ENCODE measurements around the gene MRPS25. TPM values are rescaled to one million over a fixed set of nuclear protein-coding genes. Genes with fewer than 3 reads are reported as not detected.

Gene MRPS25
- 32.1 to 54.5 TPM (median 43.2 TPM) in 3 replicates for polyA plus RNA-seq
- polyA plus RNA-seq (2011; ENCODE audit: low read depth), result 11.1 TPM
- polyA plus RNA-seq (2011; cell fraction: cytosol; rRNA removed), result 19.3 and 23.4 TPM in 2 replicates
- polyA plus RNA-seq (2011; cell fraction: nucleus; rRNA removed), result 110 and 114 TPM in 2 replicates
- 31.6 and 51.8 TPM in 2 replicates for polyA plus RNA-seq (2012; ENCODE audit: low replicate concordance)
- 4.2 to 19.8 TPM (median 7.6 TPM) in 3 replicates for polyA minus RNA-seq
- polyA minus RNA-seq (2011; cell fraction: cytosol; rRNA and poly(A)+ RNA removed), result 21.1 TPM
- polyA minus RNA-seq (2011; cell fraction: nucleus; rRNA and poly(A)+ RNA removed), result 9.8 and 17.8 TPM in 2 replicates

DNA sequence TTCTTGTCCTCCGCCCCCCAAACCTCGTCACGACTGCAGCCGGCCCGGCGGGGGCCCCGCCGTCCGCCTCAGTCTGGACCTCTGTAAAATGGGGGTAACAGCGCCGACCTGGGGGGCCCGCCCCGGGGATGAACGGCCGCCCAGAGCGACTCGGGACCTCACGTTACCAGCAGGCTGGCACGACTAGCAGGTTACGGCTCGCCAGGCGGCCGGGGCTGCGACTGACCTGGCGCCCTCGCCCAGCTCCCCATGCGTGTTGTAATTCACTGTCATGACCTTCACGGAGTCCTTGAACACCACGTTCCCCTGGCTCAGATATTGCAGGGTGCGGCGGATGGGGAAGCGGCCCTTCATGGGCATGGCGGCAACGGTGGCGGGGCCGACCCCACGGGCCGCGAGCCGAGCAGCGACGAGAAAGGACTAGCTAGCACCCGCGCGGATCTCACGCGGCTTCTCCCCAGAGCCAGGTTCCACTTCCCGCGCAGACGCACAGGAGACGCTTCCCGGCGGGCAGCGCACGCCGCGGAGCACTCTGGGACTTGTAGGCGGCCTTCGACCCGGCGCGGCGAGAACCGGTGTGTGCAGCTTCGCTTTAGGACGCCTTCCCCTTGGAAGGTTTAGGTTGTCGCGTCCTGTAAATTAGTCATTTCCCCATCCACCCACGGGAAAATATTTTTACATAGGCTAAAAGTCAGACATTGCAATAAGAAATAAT, at the start of gene MRPS25:
MRPS25 (minus strand) TSS at position 481 of the 715 bp plus-strand sequence; CDS start at position 360, 121 bp downstream.
- H3K4me1 ChIP-seq (ENCODE audit: control insufficient read depth, extremely low read depth, insufficient read depth, low read length), result peaks cover 16% of the 10 kb centered on the region
- no peaks in the 10 kb centered on the region for H4K20me1 ChIP-seq (ENCODE audit: control insufficient read depth, extremely low read depth, insufficient read depth, low read length)
- dilution Hi-C loops (cut with MboI; ENCODE audit: extremely low pct_ligation_motif_present, low sequenced_read_pairs), result no loop called here
- peak; percentile 17 for FAIRE-seq
- H3K9me3 ChIP-seq (ENCODE audit: control insufficient read depth, low read depth, low read length), result no peaks in the 10 kb centered on the region
- H3K79me2 ChIP-seq (ENCODE audit: control insufficient read depth, insufficient read depth, low read length), result peaks cover 27% of the 10 kb centered on the region
- no peaks in the 10 kb centered on the region for H3K27me3 ChIP-seq (ENCODE audit: control insufficient read depth, extremely low read depth, insufficient read depth, low read length)
- H3K4me2 ChIP-seq (ENCODE audit: control insufficient read depth, extremely low read depth, insufficient read depth, low read depth, low read length), result peak within 1 kb of the TSS; percentile 92
- H2AFZ ChIP-seq (ENCODE audit: control insufficient read depth, low read length), result peak within 1 kb of the TSS; percentile 98
- peak within 1 kb of the TSS; percentile 95 to 99 (median 97) for H3K4me3 ChIP-seq (ENCODE audit: control insufficient read depth in 2 of 3, extremely low read depth in 1 of 3, insufficient read depth in 2 of 3, low read depth in 1 of 3, low read length in 3 of 3)
- peak; percentile 59 for DNase-seq (ENCODE audit: low read depth, low spot score)
- no peak for TF ChIP-seq EZH2 (IDR thresholded peaks at IDR 0.05; ENCODE audit: low read length)
- TF ChIP-seq, protein P1, sequence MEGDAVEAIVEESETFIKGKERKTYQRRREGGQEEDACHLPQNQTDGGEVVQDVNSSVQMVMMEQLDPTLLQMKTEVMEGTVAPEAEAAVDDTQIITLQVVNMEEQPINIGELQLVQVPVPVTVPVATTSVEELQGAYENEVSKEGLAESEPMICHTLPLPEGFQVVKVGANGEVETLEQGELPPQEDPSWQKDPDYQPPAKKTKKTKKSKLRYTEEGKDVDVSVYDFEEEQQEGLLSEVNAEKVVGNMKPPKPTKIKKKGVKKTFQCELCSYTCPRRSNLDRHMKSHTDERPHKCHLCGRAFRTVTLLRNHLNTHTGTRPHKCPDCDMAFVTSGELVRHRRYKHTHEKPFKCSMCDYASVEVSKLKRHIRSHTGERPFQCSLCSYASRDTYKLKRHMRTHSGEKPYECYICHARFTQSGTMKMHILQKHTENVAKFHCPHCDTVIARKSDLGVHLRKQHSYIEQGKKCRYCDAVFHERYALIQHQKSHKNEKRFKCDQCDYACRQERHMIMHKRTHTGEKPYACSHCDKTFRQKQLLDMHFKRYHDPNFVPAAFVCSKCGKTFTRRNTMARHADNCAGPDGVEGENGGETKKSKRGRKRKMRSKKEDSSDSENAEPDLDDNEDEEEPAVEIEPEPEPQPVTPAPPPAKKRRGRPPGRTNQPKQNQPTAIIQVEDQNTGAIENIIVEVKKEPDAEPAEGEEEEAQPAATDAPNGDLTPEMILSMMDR (optimal IDR thresholded peaks at IDR 0.05 in 1 of 3, IDR thresholded peaks at IDR 0.05 in 1 of 3, conservative IDR thresholded peaks at IDR 0.05 in 1 of 3; ENCODE audit: extremely low read depth in 1 of 3, insufficient read depth in 2 of 3, low read length in 3 of 3), result no peak
- H3K36me3 ChIP-seq (ENCODE audit: control insufficient read depth in 2 of 2, extremely low read depth in 1 of 2, insufficient read depth in 2 of 2, low read length in 2 of 2), result no peaks in the 10 kb centered on the region
- H3K27ac ChIP-seq (ENCODE audit: control insufficient read depth, insufficient read depth, low read length), result peak within 1 kb of the TSS; percentile 87
- peak within 1 kb of the TSS; percentile 96 for H3K9ac ChIP-seq (ENCODE audit: control insufficient read depth, extremely low read depth, insufficient read depth, low read length)
- no peaks in the 10 kb centered on the region for H3K9me1 ChIP-seq (ENCODE audit: control insufficient read depth, extremely low read depth, insufficient read depth, low read length)

DNA sequence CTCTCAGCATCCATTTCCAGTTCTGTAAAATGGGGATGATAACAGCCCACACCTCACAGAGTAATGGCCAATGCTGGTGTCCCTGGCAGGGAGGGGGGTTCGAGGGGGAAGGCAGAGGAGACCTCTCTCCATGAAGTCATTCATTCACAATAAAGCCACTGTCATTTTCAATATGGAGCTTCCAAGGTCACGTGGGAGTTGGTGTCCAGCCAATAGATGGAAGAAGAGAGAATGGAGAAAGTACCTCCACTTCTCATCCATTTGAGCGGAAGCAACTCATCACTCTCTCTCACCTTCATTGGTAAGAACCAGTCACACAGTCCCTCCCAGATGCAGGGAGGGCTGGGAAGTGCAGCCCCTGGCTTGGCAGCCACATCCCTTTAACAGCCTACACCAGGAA, 48.8 kb upstream of the MRPS25 start:
- Histone ChIP-seq H3K27me3 (ENCODE audit: control insufficient read depth, extremely low read depth, insufficient read depth, low read length) (no peaks in the 10 kb centered on the region), H3K4me3 (ENCODE audit: control insufficient read depth in 2 of 3, extremely low read depth in 1 of 3, insufficient read depth in 2 of 3, low read depth in 1 of 3, low read length in 3 of 3) (no peak overlapping the region), H2AFZ (ENCODE audit: control insufficient read depth, low read length) (no peak overlapping the region), H4K20me1 (ENCODE audit: control insufficient read depth, extremely low read depth, insufficient read depth, low read length) (no peaks in the 10 kb centered on the region), H3K9me3 (ENCODE audit: control insufficient read depth, low read depth, low read length) (no peaks in the 10 kb centered on the region), H3K9me1 (ENCODE audit: control insufficient read depth, extremely low read depth, insufficient read depth, low read length) (no peaks in the 10 kb centered on the region), H3K79me2 (ENCODE audit: control insufficient read depth, insufficient read depth, low read length) (no peaks in the 10 kb centered on the region), H3K4me2 (ENCODE audit: control insufficient read depth, extremely low read depth, insufficient read depth, low read depth, low read length) (no peak overlapping the region), H3K9ac (ENCODE audit: control insufficient read depth, extremely low read depth, insufficient read depth, low read length) (no peak overlapping the region), H3K36me3 (ENCODE audit: control insufficient read depth in 2 of 2, extremely low read depth in 1 of 2, insufficient read depth in 2 of 2, low read length in 2 of 2) (no peaks in the 10 kb centered on the region), H3K27ac (ENCODE audit: control insufficient read depth, insufficient read depth, low read length) (no peak overlapping the region), H3K4me1 (ENCODE audit: control insufficient read depth, extremely low read depth, insufficient read depth, low read length) (no peaks in the 10 kb centered on the region)
- dilution Hi-C loops (cut with MboI; ENCODE audit: extremely low pct_ligation_motif_present, low sequenced_read_pairs), result no loop called here
- DNase-seq (ENCODE audit: low read depth, low spot score) (no peak), FAIRE-seq (no peak)
- TF ChIP-seq, protein P1 (optimal IDR thresholded peaks at IDR 0.05 in 1 of 3, IDR thresholded peaks at IDR 0.05 in 1 of 3, conservative IDR thresholded peaks at IDR 0.05 in 1 of 3; ENCODE audit: extremely low read depth in 1 of 3, insufficient read depth in 2 of 3, low read length in 3 of 3), result no peak
- TF ChIP-seq EZH2 (IDR thresholded peaks at IDR 0.05; ENCODE audit: low read length), result no peak

Measured in keratinocyte (primary cell).